GM12892 (cell line): ENCODE data around the gene TMTC1.

Experiments used
- POLR2A ChIP-seq: IDR thresholded peaks from 2 replicates; pipeline ENCODE4 v1.6.1; 2011; ENCODE audit warnings: low read depth, low read length, control low read depth
- TAF1 ChIP-seq: IDR thresholded peaks from 2 replicates; pipeline ENCODE4 v1.6.1; 2011; ENCODE audit warnings: low read depth, mild to moderate bottlenecking, control low read depth, low read length, borderline replicate concordance

DNA sequence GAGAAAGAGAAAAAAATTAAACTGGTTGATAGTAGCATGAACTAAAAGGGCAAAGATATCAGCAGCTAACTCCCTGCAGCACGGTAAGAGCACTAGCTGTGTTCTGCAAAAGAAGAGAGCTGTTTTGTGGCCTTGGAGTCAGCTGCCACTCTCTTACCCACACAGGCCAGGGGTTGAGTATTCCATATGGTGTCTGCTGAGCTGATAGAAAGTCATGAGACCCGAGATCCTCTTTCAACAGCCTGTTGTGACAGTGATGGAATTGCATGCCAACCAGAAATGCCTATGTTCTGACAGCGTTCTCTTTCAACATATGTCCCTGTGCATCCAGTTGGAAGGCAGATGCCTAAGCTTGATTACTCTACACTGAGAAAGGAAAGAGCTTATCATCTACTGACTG is 39.9 kb downstream of the TMTC1 start:
- TF ChIP-seq POLR2A: no peak
- TF ChIP-seq TAF1: no peak
